22Rv1 (cell line): Measurements from ENCODE around the gene GTF2IRD1.
"Not testable (repeated sequence)": the region's sequence is repeated elsewhere in the genome, so short reads cannot be mapped to it uniquely, and the experiment has no call there.

Experiments used
- CTCF ChIP-seq: fragments of 450-650 bp; IDR thresholded peaks from 2 replicates; pipeline ENCODE4 v1.5.1; 2017; ENCODE audit warnings: mild to moderate bottlenecking
- ZFX ChIP-seq: fragments of 450-650 bp; IDR thresholded peaks from 2 replicates; pipeline ENCODE4 v1.6.1; 2017; ENCODE audit warnings: antibody characterized with exemption, borderline replicate concordance

GRCh38 chr7:74411571-74411970 lies 42.1 kb upstream of the GTF2IRD1 start:
- not testable (repeated sequence) for TF ChIP-seq CTCF, ZFX
